Measurements from ENCODE around the gene SLBP.

DNA sequence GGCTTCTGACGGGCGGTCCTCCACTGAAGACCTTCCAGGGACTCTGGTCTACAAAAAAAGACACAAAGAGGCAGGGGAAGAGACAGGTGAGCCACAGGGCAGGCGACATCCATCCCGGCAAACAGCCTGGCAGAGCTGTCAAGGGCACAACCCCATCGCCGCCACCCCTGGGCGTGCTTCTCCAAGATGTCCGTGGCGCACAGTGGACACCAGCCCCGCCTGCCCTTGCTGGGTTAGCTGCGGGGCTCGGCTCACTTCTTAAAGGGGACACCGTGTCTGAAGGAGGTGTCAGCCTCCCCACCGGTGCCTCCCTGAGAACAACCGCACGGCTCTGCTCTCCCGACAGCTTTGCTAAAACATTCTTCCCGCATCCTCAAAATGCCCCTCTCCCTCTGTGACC is 56.4 kb downstream of the SLBP start:
- TF ChIP-seq POLR2A (IDR thresholded peaks at IDR 0.05) (no peak), CTCF (IDR thresholded peaks at IDR 0.05) (no peak), EP300 (IDR thresholded peaks at IDR 0.05) (no peak), POLR2AphosphoS5 (IDR thresholded peaks at IDR 0.05) (no peak)
